Germinal center (tissue), 1 donor: ENCODE data around the gene WFIKKN1.

Experiments
- DNase-seq: peaks from one replicate; pipeline ENCODE4 v3.0.0; 2012; ENCODE audit warnings: mixed read lengths, low spot score

WFIKKN1 gene

DNA sequence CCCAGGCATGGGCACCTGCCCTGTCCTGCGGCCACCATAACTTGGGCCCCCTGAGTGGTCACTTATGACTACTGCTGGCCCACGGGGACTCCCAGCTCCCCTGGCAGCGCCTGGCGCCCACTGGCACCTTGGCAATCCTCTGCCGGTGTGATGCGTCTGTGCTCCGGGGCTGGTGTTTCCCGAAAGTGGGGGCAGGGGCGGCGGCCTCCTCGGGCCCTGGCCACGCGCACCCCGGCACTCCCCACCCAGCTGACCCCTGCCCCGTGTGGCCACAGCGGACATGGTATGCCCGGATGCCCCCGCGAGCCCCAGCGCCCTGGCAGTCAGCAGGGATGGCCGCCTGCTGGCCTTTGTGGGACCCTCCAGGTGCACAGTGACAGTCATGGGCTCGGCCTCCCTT lies 26.7 kb downstream of the WFIKKN1 start:
- DNase-seq: no peak

DNA sequence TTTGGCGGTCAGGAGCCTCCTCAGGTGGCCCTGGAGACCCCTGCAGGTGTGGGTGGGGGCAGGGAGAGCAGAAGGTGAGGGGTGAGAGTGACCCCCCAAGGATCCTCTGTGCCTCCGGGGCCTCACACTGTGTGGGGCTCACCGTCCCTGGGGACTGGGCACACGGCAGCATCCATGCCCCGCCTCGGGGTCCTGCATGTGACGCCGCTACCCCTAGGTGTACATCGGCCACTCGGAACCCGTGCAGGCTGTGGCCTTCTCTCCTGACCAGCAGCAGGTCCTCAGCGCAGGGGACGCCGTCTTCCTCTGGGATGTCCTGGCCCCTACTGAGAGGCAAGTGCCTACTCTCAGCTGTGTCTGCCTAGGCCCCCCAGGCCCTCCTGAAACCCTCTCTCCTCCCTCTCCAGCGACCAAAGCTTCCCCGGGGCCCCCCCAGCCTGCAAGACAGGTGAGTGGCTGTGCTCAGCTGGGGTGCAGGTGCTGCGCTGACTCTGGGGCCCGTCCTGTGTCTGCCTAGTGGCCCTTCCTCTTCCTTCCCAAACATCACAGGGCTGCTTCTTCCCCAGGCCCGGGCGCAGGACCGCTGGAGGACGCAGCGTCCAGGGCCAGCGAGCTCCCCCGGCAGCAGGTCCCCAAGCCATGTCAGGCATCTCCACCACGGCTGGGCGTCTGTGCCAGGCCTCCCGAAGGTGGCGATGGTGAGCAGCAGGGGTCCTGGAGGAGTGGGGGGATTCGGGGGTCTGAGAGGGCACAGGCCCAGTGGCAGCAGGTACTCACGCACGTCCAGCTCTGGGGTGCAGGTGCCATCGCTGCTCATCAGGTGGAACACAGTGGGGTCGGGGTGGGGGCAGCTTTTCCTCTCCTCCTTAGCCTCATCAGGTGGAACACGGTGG lies 28.1 kb downstream of the WFIKKN1 start:
- DNase-seq: no peak

DNA sequence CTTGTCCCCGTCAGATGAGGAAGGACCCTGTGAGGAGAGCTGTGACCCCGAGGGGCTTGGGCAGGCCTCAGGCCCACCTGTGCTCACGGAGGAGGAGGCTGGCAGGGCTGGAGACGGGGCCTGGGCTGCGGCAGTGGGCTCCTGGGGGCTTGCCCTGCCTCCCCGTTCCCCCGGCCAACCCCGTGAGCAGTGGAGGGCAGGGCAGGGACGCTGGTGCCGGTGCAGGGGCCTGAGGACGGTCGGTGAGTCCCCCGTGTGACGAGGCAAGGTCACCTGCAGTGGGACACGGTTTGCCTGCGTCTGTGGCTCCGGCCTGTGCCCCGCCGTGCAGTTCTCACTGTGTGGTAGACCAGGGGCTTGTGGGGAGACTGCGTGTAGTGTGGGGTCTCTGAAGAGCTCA lies 28.8 kb downstream of the WFIKKN1 start:
- no peak for DNase-seq

DNA sequence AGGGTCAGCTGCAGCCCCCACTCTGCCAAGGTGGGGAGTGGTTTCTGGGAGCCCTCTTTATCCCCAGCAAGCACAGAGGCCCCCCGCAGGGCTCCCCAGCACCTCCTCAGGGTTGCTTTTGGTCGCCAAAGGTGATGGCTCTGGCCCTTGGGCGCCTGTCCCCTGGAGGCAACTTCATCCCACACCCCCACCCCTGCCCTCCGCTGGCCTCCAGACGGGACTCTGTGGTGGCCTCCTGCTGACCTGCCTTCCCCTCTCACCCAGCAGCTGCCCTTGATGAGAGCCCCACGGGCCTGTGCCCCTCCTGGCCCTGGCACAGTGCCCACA lies 29.3 kb downstream of the WFIKKN1 start:
- no peak for DNase-seq

DNA sequence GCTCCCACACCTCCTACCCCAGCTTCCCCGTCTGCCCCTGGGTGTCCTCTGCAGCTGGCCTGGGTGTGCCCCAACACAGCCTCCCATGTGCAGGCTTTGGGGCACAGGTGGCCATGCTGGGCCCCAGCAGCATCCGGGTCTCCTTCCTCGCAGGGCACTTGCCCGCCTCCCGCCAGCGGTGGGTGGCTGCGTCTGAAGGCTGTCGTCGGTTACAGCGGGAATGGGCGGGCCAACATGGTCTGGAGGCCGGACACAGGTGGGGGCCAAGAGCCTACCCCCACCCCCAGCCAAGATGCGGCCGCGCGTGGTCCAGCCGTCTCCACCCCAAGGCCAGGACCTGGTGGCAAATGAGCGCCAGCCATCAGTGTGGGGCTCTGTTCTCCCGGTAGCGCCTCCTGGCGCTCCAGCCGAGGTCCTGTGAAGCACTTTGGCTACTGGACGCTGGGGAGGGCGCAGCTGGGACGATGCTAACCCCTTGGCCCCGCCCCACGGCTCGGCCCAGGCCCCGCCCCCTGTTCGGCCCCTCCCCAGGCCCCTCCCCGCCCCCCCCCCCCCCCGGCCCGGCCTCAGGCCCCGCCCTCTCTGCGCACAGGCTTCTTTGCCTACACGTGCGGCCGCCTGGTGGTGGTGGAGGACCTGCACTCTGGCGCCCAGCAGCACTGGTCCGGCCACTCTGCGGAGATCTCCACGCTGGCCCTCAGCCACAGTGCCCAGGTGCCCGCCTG lies 29.8 kb downstream of the WFIKKN1 start:
- DNase-seq: peak; percentile 91

DNA sequence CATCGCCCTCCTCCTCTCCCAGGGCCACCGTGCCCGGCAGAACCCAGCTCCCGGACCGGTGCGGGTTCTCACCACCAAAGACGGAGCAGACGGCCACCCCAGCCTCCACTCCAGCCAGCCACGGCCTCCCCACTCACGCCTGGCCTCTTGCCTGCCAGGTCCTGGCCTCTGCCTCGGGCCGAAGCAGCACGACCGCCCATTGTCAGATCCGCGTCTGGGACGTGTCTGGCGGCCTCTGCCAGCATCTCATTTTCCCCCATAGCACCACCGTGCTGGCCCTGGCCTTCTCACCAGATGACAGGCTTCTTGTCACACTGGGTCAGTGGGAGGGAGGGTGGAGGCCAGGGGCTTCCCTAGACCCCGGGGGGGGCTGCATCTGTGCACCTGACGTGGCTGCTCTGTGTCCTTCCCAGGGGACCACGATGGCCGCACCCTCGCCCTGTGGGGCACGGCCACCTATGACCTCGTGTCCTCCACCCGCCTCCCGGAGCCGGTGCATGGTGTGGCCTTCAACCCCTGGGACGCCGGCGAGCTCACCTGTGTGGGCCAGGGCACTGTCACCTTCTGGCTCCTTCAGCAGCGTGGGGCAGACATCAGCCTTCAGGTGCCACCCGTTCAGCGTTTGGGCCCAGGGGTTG lies 30.5 kb downstream of the WFIKKN1 start:
- no peak for DNase-seq

DNA sequence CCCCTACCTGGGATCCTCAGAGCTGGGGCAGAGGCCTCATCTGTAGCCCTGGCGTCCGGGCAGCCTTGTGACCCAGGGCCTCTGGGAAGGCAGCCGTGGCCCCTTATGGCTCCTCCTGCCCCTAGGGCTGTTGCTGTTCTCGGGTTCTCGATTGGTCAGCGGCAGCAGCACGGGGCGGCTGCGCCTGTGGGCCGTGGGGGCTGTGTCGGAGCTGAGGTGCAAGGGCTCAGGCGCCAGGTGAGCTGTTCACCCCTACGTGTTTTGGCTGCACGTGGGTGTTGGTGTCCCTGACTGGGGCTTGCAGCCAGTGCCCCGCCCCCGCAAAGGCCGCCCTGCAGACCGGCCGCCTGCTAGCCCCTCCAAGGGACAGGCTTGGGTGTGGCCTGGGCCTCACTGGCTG lies 31.3 kb downstream of the WFIKKN1 start:
- no peak for DNase-seq

DNA sequence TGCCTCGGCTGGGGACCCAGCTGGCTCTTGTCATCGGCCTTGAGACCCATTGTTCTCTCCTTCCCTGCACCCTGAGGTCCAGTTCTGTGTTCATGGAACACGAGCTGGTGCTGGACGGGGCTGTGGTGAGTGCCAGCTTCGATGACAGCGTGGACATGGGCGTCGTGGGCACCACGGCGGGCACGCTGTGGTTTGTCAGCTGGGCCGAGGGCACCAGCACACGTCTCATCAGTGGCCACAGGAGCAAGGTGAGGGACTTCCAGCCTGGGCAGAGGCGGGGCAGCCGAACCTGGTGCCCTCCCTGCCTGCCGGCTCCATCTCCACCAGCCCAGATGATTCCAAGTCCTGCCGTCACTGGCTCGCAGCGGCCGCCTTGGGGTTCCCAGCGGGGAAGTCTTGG lies 31.8 kb downstream of the WFIKKN1 start:
- DNase-seq: no peak

DNA sequence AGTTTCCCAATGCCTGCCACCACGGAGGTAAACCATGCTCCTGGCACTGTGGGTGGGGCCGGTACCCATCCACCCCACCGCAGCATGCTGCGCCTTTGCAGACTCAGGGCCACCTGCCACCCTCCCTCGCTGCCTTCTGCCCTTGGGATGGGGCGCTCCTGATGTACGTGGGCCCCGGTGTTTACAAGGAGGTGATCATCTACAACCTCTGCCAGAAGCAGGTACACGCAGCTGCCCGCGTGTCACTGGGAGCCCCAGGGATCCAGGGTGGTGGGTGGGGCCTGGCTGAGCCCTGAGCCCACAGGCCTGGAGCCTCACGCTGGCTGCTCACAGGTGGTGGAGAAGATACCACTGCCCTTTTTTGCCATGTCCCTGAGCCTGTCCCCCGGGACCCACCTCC lies 35.8 kb downstream of the WFIKKN1 start:
- no peak for DNase-seq

DNA sequence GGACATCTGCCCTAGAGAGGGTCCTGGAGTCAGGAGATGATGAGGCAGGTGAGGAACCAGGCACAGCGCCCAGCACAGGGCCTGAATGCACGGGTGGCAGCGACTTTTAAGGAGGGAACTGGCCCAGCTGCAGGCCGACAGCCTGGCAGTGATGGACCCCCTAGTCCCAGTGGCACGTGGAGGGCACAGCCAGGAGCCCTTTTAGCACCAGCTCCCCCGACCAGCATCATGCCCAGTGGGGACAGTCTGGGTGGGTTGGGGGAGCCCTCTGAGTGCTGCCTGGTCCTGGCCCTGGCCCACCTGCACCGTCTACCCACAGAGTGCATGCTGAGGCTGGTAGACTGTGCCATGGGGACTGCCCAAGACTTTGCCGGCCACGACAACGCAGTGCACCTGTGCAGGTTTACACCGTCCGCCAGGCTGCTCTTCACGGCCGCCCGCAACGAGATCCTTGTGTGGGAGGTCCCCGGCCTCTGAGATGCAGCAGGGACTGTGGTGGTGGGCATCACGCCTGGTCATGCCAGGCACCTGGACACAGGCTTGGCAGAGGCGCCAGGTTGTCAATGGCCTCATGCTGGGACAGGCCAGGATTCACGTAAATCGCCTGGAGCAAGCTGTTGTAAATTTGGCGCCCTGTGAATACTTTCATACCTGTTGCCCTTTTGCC lies 36.5 kb downstream of the WFIKKN1 start:
- DNase-seq: no peak

DNA sequence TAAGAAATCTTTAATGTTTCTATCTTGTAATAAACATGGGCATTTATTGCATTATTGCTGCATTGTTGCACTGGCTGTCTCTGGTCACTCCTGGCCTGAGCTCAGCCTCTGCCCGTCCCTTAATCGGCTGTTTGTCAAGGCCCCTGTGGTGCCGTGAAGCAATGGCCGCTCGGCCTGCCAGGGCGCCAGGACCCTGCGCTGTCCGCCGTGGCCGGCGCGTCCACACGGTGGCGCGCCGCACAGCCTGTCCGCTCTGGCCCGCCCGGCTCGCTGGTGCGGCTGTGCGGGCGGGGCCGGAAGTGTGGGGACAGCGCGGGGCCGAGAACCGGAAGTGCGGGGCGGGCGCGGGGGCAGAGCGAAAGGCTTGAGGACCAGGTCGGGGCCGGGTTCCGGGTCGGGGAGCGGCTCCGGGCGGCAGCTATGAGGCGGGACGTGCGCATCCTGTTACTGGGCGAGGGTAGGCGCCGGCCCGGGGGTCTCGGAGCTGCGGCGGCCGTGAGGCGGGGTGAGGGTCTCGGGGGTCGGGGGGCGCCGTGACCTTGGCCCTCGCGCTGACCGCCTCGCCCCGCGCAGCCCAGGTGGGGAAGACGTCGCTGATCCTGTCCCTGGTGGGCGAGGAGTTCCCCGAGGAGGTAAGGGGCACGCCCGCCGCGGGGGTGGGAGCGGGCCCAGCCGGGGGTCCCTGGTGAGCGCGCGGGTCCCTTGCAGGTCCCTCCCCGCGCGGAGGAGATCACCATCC lies 37.2 kb downstream of the WFIKKN1 start, which contains the start of gene RHOT2:
Gene RHOT2, plus strand, starts transcription at position 353 of the 739 bp plus-strand sequence. Its CDS starts 68 bp downstream, at position 421.
- DNase-seq: peak; percentile 81

DNA sequence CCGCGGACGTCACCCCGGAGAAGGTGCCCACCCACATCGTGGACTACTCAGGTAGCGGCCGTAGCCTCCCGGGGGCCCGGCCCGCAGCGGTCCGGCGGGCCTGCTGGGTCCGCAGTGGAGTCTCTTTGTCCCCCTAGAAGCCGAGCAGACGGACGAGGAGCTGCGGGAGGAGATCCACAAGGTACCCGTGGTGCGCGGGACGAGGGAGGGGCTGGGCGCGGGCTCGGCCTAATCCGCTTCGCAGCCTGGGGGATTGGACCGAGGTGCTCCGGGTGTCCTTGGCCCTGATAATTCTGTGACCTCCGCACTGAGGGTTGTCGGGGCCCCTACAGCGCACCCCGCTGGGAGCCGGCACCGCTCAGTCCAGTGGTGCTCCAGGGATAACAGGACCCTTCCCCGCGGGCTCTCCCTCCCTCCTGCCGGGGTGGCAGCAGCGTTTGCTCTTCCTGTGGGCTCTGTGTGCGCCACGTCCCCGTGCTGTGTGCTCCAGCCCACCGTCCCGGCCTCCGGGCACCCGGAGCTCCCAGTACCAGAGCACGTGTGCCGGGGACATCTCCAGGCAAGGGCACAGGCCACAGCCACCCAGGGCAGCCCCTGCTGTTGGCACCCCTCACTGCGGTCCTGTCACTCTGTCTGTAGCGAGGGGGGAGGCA lies 37.9 kb downstream of the WFIKKN1 start:
- no peak for DNase-seq

DNA sequence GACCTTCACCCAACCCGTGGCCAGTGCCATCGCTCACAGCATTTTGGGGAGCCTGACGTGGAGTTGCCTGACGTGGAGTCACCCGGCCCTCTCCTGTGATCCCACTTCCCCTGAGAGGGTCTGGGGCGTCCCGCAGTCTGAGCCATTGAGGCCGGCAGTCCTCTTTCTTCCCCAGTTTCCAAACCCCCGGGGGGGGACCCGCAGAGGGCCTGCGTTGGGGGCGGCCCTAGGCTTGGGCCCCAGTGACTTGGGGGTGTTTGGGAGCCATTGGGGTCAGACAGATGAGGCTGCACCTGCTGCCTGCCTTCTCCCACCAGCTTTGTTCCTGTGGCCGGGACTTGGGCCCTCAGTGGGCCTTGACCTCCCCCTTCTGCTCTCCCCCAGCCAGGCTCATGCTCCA lies 38.9 kb downstream of the WFIKKN1 start:
- DNase-seq: no peak

DNA sequence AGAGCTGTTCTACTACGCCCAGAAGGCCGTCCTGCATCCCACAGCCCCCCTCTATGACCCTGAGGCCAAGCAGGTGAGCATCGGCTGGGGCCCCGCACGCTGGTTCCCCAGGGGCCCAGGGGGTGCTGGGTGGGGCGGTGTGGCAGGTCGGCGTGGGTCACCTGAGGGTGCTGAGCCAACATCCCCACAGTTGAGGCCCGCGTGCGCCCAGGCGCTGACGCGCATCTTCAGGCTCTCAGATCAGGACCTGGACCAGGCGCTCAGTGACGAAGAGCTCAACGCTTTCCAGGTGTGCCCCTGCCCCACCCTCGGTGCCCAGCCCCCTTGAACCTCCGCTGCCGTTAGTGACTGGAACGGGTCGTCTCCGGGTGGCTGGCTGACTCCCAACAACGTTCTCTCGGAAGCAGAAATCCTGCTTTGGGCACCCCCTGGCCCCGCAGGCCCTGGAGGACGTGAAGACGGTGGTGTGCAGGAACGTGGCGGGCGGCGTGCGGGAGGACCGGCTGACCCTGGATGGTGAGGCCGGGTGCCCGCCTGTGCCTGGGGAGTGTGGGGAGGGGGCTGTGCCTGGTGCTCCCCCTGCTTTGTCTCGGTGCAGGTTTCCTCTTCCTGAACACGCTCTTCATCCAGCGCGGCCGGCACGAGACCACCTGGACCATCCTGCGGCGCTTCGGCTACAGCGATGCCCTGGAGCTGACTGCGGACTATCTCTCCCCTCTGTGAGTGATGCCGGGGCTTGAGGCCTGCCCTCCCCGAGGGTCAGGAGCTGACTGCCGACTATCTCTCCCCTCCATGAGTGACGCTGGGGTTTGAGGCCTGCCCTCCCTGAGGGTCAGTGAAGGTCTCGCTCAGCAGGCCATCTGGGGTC lies 39.9 kb downstream of the WFIKKN1 start:
- DNase-seq: no peak

DNA sequence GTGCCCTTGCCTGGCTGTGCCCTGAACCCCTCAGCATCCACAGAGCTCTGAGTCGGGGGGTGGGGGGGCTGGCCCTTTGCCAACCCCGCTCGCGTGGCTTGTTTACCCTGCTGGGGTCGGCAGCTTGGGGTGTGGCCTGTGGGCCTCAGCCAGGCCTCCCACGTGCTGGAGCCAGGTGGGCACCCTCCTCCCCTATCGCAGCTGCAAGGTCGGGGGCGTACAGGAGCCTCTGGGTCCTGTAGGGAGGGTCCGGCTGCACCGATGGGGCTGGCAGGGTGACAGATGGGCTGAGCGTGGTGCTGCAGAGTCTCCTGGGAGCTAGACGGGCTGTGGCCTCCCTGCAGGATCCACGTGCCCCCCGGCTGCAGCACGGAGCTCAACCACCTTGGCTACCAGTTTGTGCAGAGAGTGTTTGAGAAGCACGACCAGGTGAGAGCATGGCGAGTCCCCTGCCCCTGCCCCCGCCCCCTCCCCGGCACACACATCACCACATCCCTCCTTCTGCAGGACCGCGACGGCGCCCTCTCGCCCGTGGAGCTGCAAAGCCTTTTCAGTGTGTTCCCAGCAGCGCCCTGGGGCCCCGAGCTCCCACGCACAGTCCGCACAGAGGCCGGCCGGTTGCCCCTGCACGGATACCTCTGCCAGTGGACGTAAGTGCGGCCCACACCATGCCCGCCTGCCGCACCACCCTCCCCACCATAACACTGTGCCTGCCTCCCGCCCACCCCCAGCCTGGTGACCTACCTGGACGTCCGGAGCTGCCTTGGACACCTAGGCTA lies 40.8 kb downstream of the WFIKKN1 start:
- no peak for DNase-seq

DNA sequence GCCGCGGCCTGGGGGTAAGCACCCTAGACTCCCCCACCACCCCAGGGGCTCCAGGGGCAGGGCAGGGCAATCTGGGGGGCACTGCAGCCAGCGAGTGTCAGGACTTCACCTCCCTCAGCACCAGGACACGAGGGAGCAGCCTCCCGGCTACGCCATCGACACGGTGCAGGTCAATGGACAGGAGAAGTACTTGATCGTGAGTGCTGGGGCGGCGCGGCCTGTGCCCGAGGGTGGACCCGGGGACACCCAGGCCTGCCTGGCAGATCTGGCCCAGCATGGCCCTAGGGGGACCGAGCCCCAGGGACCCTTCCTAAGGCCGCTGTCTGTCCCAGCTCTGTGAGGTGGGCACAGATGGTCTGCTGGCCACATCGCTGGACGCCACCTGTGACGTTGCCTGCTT lies 41.6 kb downstream of the WFIKKN1 start:
- no peak for DNase-seq

DNA sequence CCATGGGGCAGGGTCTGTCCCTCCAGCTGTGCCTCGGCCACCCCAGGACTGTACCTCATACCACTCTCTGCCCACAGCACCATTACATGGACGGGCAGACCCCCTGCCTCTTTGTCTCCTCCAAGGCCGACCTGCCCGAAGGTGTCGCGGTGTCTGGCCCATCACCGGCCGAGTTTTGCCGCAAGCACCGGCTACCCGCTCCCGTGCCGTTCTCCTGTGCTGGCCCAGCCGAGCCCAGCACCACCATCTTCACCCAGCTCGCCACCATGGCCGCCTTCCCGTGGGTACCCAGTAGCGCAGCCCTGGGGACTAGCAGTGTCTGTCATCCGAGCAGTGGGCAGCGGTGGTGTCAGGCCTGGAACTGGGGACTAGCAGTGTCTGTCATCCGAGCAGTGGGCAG lies 42.1 kb downstream of the WFIKKN1 start:
- DNase-seq: no peak

DNA sequence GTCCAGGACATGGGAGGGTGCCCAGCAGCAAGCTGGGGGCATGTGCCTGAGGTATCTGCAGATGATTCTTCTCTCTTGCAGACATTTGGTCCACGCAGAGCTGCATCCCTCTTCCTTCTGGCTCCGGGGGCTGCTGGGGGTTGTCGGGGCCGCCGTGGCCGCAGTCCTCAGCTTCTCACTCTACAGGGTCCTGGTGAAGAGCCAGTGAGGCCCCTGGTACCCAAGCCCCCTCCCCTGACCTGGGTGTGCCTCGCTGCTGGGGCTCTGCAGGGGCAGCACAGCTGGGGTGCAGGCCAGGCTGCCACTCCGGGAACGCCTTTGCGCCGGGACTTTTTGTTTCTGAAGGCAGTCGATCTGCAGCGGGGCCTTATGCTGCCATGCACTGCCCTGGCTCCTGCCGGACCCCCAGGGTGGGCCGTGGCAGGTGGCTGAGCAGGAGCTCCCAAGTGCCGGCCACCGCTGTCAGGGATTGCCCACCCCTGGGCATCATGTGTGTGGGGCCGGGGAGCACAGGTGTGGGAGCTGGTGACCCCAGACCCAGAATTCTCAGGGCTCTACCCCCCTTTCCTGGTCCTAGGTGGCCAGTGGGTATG lies 42.7 kb downstream of the WFIKKN1 start:
- DNase-seq: no peak
